Measurements from ENCODE around the gene SAV1.
"Not testable (repeated sequence)": the region's sequence is repeated elsewhere in the genome, so short reads cannot be mapped to it uniquely, and the experiment has no call there.

Gene SAV1

DNA sequence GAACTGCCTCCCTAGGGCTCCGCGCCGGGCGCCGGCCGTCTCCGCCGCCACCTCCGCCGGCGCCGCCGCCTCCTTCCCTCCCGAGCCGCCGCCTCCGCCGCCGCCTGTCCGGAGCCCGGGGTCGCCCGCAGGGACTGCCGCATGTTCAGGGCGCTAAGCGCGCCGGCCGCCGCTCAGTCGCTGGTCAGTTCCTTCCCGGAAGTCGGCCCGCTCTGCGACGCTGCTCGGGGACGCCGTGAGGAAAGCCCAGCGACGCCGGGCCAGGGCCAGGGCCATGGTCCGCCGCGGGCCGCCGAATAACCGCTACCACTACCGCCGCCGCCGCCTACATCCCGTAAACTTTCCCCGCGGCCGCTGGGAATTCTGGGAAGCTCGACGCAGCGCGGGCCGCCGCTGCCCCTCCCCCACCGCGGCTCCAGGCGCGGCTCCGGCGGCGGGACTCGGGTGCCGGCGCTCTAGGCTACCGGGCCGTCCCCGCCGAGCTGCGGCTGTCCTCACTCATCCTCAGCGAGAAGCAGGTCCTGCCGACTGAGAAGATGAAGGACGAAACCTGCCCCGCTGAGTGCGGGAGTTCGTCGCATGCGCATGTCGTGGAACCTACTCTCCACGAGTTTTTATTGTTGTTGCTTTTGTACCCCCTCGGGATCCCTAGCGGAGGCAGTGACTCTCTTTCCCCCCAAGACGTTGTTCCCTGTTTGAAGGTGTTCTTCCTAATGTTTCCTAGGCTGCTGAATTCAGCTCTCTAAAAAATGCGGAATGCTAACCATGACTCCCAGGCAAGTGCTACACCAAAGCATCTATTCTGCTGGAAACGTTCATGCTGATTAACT, at the start of gene SAV1:
Gene SAV1 (minus strand): TSS at position 311 of the 830 bp plus-strand sequence. CDS start 339 bp downstream, outside the sequence.
- peak; percentile 40 to 60 for DNase-seq

DNA sequence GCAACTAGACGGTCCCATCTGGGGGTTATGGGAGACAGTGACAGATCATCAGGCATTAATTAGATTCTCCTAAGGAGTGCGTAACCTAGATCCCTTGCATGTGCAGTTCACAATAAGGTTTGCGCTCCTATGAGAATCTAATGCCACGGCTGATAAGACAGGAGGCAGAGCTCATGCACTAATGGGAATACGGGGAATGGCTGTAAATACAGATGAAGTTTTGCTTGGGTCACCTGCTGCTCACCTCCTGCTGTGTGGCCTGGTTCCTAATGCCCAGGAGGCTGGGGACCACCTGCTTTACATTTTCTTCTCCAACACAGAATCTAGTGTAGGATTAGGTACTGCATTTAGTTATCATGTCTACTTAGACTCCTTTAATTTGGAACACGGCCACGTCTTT, 49.7 kb upstream of the SAV1 start:
- DNase-seq = no peak

DNA sequence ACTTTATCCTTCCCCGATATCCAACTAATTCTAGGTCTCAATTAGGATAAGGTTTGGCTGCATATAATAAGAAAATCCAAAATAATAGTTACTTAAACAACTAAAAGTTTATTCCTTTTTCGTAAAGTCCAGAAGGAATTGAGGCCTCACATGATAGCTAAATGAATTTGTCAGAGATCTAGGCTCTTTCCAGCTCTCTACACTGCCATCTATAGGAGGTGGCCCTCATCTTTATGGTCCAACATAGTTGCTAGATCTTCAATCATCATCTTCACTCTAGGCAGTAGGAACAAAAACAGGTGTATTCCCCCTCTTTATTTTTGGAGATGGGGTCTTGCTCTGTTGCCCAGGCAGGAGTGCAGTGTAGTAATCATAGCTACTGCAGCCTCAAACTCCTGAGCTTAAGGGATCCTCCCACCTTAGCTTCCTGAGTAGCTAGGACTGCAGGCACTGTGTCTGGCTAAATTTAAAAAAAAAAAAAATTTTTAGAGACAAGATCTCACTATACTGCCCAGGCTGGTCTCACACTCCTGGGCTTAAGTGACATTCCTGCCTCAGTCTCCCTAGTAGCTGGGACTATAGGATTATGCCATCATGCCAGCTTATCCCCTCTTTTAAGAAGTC, 46.5 kb upstream of the SAV1 start:
- DNase-seq = no peak

DNA sequence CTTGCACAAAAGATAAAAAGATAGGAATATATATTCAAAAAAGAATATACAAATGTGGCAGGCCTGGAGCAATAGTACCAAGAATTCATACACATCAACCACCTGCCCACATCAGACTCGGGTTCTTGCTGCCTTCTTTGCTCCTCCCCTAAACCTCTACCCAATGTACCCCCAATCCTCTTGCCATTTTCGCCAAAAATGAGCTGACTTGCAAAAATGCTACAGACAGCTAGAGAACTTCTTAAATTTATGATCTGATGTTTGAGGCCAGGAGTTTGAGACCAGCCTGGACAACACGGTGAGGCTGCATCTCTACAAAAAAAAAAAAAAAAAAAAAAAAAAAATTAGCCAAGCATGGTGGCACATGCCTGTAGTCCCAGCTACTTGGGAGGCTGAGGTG, 42.9 kb upstream of the SAV1 start:
- no peak for DNase-seq

DNA sequence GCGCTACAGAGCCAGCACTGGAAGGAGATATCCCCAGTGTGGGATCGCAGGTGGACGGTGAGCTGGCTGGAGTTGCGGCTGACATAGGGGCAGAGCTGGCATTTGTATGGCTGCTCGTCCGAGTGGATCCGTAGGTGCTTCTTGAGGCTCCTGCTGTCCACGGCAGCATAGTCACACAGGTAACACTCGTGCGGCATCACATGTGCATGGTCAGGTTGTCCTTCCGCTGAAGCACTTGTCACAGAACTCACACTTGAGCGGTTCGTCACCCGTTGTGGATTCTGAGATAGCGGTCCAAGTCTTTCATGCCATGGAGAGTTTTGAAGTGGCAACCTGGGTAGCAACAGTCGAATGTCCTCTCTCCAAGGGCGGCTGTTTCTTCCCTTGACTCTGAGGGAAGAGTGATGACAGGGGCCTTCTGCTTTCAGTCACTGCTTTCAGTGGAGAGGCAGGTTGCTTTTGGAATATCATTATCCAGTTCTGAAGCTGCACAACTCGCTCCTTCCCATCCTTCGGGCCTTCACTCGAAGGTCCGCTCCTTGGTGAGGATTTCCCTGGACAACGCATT, 37.0 kb upstream of the SAV1 start:
- DNase-seq = no peak

DNA sequence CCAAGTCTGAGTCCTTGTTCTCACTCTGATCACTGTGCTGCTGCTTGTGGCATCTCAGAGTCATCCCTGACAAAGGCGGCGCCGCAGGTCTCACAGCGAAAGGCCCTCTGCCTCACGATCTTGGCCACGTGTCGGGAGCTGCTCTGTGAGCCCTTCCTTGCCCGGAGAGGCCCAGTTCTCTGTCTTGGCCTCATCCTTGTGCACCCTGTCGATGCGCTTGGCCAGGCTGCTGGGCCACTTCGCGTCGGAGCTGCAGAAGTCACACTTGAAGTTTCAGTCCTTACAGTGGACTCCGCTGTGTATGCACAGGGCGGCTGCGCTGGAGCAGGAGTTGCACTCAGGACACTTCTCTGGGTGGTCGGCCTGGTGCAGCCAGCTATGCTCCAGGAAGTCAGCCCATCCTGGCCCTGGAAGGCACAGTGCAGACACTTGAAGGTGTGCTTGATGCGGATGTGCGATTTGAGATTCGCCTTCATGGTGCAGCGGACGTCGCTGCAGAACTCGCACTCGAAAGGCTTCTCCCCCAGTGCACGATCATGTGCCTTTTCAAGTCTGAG, 36.4 kb upstream of the SAV1 start:
- no peak for DNase-seq

DNA sequence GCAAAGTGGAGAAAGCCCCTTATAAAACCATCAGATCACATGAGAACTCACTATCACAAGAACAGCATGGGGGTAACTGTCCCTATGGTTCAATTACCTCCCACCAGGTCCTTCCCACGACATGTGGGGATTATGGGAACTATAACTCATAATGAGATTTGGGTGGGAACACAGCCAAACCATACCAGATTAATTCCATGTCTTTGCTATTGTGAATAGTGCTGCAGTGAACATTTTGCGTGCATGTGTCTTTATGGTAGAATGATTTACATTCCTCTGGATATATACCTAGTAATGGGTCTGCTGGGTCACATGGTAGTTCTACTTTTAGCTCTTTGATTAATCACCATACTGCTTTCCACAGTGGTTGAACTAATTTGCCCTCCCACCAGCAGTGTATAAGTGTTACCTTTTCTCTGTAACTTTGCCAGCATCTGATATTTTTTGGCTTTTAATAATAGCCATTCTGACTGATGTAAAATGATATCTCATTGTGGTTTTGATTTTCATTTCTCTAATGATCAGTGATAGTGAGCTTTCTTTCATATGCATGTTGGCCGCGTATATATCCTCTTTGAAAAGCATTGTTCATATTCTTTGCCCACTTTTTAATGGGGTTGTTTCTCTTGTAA, 29.7 kb upstream of the SAV1 start:
- DNase-seq = no peak

DNA sequence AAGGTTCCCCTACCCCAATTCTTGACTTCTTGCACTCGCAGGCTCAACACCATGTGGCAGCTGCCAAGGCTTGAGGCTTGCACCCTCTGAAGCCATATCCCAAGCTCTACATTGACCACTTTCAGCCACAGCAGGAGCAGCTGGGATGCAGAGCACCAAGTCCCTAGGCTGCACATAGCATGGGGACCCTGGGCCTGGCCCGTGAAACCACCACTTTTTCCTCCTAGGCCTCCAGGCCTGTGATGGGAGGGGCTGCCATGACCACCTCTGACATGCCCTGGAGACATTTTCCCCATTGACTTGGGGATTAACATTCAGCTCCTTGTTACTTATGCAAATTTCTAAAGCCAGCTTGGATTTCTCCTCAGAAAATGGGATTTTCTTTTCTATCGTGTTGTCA, 26.2 kb upstream of the SAV1 start:
- DNase-seq = not testable (repeated sequence)

DNA sequence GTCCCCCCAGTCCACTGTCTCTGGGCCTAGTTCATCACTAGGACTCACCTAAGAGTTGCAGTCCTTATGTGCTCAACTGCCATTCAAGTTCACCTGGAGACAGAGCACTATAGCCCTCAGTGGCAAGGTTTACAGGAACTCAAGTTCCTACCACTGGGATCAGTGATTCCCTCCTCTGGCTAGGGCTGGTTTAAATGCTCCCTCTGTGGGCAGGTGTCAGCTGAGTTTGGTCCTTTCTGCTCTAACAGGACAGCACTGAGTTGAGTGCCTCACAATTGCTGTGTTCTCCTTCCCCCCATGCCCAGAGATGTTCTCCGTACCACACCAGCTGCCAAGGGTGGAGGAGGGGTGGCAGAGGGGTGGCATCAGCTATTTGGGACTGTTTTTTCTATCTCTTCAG, 20.8 kb upstream of the SAV1 start:
- DNase-seq = no peak

DNA sequence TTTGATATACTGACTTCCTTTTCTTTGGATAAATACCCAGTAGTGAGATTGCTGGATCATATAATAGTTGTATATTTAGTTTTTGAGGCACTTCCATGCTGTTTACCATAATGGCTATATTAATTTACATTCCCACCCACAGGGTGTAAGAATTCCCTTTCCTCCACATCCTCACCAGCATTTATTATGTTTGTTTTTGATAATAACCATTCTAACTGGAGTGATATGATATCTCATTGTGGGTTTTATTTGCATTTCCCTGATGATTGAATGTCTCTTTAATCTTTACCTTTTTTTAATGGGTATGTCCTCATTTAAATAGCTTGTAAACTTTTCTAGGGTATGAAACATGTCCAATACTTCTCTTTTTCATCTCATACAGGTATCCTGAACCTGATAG, 11.6 kb upstream of the SAV1 start:
- no peak for DNase-seq

DNA sequence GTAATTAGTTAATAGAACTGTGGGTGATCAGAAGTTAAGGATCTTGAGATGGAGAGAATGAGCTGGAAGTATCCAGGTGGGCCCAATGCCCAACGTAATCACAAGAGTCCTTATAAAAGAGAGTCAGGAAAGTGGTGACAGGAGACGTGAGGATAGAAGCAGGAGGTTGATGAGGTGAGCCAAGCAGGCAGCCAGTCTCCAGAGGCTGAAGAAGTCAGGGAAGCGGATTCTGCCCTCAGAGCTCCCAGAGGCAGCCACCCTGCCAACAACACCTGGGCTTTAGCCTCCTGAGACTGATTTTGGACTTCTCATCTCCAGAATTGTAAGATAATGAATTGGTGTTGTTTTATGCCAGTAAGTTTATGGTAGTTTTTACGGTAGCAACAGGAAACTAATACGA, 10.1 kb upstream of the SAV1 start:
- no peak for DNase-seq

DNA sequence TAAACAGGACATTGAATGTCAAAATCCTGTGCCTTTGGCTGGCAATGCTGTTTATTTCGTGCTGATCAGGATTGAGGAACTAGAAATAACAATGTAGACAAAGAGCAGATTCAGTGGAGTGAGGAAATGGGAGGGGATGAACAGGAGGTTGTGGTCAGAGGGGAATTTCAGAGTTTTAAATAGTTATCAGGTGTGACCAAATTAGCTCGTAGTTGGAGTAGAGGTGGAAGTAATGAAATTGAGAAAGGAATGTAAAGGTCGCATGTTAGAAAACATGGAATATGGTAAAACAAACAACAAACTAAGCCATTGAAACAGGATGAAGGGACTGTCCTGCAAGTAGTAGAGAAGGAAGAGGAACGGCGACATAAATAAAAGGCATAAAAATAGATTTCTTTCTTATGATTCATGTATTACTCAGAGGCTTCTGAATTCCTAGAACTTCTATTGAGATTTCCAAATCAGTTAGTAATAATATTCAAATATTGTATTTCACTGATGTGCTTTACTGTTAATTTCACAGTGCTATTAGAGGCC, 9.5 kb upstream of the SAV1 start:
- DNase-seq = no peak

DNA sequence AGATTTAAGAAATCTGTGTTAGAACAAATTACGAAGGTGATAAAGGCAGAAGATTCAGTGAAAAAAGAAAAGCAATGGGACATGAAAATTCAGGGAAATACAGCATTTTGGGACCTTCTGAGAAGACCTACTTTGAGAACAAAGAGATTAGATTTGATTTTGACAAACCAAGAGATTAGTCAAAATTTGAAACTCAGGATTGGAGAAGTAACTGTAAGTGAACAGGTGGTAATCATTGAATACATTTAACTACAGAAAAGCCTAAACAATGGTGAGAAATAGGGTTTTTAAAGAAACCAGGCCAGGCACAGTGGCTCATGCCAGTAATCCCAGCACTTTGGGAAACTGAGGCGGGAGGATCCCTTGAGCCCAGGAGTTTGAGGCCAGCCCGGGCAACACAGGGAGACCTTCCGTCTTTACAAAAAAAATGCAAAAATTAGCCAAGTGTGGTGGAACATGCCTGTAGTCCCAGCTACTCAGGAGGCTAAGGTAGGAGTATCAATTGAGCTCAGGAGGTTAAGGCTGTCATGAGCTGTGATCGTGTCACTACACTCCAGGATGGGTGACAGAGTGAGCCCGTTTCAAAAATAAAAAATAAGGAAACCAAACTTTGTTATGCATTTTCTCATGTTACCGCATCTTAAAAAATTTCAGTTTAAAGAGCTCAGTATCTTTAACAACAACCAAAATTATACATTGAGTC, 8.9 kb upstream of the SAV1 start:
- no peak for DNase-seq

DNA sequence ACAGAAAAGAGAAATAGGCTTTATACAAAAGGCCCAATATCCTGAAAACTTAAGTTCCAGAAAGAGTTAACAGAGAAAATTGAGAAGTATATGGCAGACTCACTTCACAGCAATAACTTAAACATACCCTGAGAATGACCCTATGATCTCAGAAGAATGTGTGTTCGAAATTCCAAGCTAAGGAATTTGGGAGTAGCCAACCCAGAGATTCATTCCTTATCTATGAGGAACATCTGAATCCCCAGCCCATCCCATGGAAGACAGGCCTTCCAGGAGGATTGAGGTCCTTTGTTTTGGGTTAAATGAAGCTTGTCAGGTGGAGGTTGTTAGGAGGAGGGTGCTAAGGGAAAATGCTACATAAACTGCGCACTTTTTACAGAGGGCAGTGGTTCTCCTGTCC, 7.5 kb upstream of the SAV1 start:
- no peak for DNase-seq

DNA sequence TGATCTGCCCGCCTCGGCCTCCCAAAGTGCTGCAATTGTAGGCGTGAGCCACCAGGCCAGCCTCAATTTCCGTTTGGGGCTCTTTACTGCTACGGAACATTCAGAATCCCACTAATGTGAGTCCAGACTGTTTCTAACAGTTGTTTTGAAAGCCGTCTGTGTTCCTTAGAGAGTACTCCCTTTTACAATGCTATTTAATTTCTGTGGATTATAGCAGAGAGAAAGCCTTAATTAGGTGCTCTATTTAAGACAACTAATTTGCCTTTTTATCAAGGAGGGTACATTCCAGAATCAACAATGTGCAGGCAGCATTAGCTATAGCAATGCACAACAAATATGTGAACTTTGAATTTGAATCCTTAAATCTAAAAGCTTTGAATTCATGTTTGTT, 2.8 kb upstream of the SAV1 start:
- DNase-seq = no peak

DNA sequence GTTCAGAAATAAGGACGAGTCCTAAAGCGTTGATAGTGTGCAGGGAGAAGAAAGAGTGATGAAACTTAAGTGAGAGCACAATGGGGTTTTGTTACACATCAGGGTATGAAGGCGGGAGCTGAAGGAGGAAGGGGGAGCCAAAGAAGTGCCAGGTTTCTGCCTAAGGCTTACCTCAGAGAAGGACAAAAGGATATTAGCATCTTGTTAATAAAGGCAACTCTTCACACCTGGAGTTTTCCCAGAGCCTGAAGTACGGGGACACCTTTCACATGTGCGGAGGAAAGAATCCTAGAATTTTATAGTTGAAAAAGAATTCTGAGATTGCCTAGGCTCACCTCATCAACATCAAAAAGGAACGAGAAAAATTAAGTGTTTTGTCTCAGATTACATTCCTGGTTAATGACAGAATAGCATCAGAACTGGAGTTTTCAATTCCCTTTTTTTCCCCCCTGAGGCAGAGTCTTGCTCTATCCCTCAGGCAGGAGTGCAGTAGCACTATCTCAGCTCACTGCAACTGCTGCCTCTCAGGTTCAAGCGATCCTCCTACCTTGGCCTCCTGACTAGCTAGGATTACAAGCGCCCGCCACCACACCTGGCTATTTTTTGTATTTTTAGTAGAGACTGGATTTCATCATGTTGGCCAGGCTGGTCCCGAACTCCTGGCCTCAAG, 2.2 kb upstream of the SAV1 start:
- no peak for DNase-seq

DNA sequence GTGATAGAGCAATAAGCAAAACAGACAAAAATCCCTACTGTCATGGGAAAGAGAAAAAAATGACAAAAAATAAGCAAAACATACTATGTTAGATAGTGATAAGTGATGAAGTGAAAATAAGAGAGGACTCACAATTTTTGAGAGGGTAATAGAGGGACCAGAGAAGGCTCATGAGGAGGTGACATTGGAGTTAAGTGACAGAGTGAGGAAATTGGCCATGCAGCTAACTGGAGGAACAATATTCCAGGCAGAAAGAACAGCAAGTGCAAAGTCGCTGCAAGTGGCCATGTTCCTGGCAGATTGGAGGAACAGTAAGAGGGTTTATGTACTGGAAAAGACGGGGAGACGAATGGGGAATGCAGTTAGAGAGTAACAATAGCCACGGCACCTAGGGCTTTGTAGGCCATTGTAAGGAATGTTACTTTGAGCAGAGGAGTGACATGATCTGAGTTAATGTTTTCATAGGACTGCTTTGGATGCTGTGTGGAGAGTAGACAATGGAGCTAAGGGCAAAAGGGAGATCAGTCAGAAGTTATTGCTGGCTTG, 1.4 kb upstream of the SAV1 start:
- no peak for DNase-seq

DNA sequence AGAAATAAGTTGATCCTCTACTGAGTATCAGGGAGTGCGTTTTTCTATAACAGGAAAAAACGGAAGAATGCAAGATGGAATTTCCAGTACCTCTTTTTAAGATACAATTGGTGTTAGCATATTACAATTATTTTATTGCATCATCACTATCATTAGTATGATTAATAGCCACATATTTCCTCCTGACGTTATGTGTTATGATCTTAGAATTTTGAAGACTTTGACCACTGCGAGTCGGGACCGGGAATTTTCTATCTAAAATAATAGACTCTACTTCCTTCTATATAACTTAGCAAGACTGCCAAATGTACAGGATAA, 679 bp upstream of the SAV1 start:
- DNase-seq = no peak

DNA sequence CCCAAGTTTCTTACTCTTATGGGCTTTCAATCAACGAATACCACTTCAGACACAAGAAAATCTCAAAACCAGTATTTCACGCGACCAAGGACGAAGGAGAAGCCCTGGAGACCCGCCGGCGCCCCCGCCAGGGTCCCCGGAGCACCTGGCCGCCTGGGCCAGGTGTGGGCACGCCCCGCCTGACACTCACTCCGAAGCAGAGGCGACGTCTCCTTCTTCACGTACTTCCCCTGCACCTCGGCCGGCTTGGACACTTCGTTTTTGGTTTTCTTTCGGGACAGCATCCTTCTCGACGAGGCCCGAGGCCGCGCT, 466 bp downstream of the SAV1 start:
- DNase-seq = peak in 1 of 2 experiments; percentile 9

DNA sequence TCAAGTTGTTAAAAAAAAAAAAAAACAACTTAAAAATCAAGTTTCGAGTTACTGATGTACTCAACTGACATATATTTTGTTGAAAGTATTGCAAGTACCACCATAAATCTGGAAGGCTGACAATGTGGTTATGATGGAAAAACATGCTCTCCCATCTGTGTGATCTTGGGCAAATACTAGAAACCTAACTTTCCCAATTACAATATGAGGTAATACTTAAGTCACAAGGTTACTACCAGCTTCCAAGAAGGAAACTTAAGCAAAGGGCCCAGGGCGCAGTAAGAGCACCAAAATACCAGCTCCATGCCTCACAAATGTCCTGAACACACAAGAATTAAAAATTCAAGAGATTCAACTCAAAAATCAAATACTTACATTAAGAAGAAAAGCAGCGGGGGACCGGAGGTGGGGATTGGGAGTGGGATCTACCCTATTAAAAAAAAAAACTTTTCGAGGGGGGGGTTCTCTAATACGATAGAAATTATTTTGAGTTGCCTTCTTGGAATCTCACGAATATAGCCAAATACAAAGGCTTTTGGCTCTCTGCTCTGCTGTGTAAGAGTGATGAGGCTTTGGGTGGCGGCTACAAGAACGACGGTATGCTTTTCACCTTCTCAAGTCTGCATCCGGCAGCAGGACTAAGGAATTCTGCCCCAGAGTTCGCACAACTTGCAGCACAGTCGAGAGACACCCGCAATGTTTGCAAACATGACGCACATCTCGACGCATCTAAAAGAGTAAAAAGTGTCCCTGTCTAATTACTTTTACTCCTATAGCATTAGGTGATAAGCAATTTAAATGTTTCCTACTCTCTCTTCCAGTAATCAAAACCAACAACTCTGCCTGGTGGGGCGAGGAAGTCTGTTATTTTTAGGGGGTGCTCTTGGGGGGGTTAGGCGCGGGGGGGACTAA, 1.1 kb downstream of the SAV1 start:
- DNase-seq = peak; percentile 3 to 12

DNA sequence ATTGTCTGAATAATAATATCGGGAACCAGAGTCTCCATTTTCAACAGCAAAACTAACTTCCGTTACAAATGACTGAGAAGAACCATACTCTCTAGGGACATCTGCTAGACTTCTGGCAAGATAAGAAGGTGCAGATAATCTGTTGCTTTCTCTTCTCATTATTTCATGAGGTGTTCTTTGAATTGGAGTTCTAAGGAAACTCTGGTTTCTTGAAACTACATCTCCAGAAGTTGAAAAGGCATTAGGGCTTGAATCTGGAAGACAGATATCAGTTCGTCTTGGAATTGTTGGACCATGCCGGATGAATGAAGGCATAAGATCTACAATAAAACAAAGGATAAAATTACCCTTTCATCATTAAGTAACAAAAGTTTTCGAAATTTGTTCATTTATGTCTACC, 2.8 kb downstream of the SAV1 start:
- not testable (repeated sequence) for DNase-seq
